GM18951 (cell line): ENCODE results near the gene HPCAL1.

Source experiments
- POLR2A ChIP-seq: IDR thresholded peaks from 4 replicates; pipeline ENCODE4 v1.6.1; 2011; ENCODE audit warnings: mild to moderate bottlenecking; ENCODE audit not compliant: insufficient read length, insufficient read depth; ENCODE audit errors: extremely low read depth
- in situ Hi-C: fragments of 300-500 bp; cut with MboI; formaldehyde crosslinking; loops from one replicate; pipeline ENCODE4 v1.12.0; 2022; ENCODE audit warnings: low sequenced_read_pairs, mixed read lengths, inconsistent platforms; ENCODE audit not compliant: unreplicated experiment

HPCAL1 gene

GRCh38 chr2:10415048-10415447, 112.3 kb downstream of the HPCAL1 start:
- no peak for TF ChIP-seq POLR2A
- in situ Hi-C loops = loop anchor here (5.0 kb wide), 1 partner anchor 278 kb away; no protein-coding TSS in a partner anchor

DNA sequence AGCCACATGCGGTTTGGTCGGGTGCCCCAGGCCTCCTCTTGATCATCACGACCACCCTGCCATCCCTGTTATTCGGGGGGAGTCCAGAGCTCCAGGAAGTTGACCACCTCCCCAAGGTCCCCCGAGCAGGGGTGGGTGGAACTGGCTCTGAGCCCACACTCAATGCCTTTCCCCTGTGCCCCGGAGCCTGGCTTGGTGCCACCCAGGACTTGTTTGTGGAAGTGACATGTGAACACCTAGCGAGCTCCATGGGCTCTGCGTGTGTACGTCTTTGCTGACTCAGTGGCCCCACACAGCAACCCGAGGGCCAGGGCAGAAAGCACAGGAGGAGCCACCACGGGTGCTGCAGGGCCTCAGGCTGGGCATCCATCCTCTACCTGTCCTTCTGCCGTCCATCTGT, 112.9 kb downstream of the HPCAL1 start:
- in situ Hi-C loops = loop anchor here (5.0 kb wide), 1 partner anchor 278 kb away; no protein-coding TSS in a partner anchor
- TF ChIP-seq POLR2A = no peak

DNA sequence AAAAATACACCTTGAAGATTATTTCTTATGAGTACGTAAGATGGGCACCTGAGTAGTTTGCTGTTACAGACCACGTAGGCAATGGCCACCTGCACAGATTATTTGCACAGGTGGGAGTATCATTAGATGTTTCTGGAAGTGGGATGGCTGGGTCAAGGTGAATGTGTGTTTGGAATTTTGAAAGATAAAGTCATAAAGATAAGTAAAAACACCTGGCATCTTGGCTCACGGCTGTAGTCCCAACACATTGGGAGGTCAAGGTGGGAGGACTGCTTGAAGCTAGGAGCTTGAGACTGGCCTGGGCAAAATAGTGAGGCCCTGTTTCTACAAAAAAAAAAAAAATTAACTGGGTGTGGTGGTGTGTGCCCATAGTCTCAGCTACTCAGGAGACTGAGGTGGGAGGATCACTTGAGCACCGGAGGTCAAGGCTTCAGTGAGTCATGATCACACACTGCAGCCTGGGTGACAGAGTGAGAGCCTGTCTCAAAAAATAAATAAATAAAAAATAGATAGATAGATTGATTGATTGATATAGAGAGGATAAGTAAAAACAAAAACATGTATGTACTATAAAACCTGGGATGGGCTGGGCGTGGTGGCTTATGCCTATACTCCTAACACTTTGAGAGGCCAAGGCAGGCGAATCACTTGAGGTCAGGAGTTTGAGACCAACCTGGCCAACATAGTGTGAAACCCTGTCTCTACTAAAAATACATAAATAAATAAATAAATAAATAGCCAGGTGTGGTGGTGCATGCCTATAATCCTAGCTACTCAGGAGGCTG, 115.0 kb downstream of the HPCAL1 start:
- TF ChIP-seq POLR2A = no peak
- in situ Hi-C loops = loop anchor here (5.0 kb wide), 1 partner anchor 280 kb away; no protein-coding TSS in a partner anchor

DNA sequence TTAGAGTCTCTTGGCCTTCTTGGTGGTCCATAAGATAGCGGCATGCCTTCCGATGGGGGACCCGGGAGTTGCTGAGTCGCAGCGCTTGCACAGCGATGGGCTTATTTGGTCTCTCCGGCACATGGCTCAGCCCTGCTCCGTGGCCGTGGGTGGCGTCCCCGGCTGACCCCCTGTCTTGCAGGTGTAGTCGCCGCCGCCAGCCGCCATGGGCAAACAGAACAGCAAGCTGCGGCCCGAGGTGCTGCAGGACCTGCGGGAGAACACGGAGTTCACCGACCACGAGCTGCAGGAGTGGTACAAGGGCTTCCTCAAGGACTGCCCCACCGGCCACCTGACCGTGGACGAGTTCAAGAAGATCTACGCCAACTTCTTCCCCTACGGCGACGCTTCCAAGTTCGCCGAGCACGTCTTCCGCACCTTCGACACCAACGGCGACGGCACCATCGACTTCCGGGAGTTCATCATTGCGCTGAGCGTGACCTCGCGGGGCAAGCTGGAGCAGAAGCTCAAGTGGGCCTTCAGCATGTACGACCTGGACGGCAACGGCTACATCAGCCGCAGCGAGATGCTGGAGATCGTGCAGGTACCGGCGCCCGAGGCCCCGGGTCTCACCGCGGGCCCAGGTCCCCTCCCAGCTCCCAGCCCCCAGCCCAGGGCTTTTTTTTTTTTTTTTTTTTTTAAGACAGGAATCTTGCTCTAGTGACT, 117.0 kb downstream of the HPCAL1 start:
- in situ Hi-C loops = loop anchor here (5.0 kb wide), 1 partner anchor 282 kb away; no protein-coding TSS in a partner anchor
- no peak for TF ChIP-seq POLR2A

GRCh38 chr2:10422251-10422650, 119.5 kb downstream of the HPCAL1 start:
- TF ChIP-seq POLR2A = no peak
- in situ Hi-C loops = no loop called here

- in situ Hi-C loops = no loop called here
- no peak for TF ChIP-seq POLR2A
Measured at GRCh38 chr2:10422732-10423399, 120.2 kb downstream of the HPCAL1 start.

GRCh38 chr2:10423400-10423774, 120.7 kb downstream of the HPCAL1 start:
- in situ Hi-C loops = no loop called here
- TF ChIP-seq POLR2A = no peak

DNA sequence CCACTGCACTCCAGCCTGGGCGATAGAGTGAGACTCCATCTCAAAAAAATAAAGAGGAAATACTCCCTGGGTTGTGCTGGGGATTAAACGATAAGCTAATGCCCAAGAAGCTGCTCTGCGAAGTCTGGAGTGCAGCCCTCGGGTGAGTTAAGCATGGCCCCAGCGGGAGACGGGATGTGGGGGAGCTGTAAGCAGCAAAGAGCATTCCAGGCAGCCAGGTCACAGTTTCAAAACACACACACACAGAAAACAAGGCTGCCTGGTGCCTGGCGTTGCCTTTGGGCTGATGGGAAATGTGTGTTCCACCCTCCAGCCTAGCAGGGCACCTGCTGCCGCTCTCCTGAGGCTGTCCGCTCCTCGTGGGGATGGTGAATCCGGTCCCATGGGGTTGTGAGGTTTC, 121.3 kb downstream of the HPCAL1 start:
- TF ChIP-seq POLR2A = no peak
- in situ Hi-C loops = no loop called here

DNA sequence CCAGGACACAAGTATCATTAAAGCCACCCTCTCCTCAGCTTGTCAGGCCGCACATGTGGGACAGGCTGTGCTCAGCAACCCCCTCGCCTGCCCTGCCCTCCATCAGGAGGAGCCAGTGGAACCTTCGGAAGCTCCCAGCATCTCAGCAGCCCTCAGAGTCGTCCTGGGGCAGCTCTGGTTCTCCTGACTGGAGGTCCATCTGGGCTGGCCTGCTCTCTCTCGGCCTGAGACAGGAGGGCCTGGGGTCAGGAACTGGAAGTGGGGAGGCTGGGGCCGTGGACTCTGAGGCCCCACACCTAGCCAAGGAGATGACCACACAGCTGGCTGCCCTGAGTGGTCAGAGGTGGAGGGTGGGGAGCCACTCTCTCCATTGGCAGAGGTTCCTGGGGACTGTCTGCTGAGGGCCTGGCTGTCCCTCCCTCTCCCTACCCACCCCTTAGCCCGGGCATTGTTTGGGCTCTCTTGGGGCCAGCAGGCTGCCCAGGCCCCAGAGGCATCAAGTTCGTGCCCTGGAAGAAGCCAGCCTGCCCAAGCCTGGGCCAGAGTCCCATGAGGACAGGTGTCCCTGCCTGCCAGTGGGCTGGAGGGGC, 122.3 kb downstream of the HPCAL1 start:
- in situ Hi-C loops = loop anchor here (25.0 kb wide), 1 partner anchor 613 kb away; no protein-coding TSS in a partner anchor
- TF ChIP-seq POLR2A = no peak

DNA sequence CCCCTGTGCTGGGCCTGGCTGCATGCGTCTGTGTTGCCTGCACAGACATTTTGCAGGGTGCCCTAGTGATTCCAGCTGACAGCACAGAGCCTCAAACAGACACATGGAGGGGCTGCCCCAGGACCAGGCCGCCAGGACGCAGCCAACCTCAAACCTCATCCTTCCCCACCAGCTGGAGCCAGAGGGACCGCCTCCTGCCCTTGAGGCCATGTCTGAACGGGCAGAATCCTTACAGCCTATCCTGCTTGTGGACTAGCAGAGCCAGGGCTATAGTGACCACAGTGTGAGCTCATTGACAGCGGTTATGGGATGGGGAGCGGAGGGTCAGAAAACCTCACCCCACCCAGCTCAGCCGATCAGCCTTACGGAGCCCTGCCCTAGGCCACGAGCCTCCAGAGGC, 123.0 kb downstream of the HPCAL1 start:
- in situ Hi-C loops = loop anchor here (25.0 kb wide), 1 partner anchor 613 kb away; no protein-coding TSS in a partner anchor
- TF ChIP-seq POLR2A = no peak

DNA sequence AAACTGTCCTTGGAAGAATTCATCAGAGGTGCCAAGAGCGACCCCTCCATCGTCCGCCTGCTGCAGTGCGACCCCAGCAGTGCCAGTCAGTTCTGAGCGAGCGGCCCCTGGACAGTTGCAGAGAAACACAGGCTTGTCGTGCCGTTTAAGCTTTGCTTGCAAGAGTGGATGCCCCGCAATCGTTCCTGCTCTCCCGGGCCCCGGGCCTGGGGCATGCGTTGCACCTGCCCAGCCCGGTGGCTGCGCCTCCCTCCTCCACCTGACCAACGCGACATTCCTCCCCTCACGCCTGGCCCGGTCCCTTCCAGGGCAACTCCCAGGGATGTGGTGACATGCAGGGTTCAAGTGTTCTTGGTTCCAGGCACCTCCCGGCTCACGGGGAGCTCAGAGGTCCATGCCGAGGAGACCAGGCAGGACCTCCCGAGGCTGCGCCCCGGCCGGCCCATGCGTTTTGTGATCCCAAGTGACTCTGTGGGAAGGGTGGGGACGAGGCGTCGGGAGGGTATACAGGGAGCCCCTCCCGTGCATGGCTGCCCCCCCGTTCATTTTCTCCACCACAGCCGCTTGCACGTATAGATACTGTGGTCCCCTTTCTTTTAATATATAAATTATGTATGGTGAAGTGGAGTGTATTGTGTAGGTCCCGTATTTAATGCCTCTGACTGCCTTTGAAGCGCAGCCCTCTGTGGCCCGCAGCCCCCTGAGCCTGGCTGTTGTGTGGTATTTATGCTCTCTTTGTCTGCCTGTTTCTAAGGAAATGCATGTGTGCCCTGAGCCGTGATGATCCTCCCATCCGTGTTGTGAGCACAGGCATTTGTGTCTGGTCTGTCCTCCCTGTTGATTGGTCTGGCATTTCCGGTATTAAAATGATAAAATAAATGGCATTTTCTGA, 124.3 kb downstream of the HPCAL1 start:
- in situ Hi-C loops = loop anchor here (25.0 kb wide), 1 partner anchor 615 kb away; no protein-coding TSS in a partner anchor
- TF ChIP-seq POLR2A = no peak

DNA sequence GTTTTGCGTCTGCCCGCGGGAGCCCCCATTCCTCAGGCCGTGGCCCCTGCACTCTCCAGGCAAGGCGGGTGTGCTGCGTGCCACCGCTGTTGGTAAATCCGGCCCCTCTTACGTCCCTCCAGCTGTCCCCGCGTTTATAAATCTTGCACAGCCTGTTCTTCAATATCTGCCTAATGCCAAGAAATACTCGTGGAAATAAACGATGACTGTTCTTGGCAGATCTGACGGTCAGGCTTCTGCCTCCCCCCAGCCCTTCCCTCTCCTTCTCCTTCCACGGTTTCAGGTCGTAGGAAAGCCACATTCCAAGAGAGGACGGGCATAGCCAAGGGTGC, 124.9 kb downstream of the HPCAL1 start:
- TF ChIP-seq POLR2A = no peak
- in situ Hi-C loops = loop anchor here (25.0 kb wide), 1 partner anchor 615 kb away; no protein-coding TSS in a partner anchor
